HepG2 (cell line): ENCODE data around the gene ENG. TPM values are rescaled to one million over a fixed set of nuclear protein-coding genes. Genes with fewer than 3 reads are reported as not detected.

Experiments
- ATM ChIP-seq: fragments of 450-650 bp; IDR thresholded peaks from 2 replicates; pipeline ENCODE4 v1.7.1; 2017; ENCODE audit warnings: mild to moderate bottlenecking, borderline replicate concordance
- ATRX ChIP-seq: sonication (generic); formaldehyde crosslinking; IDR thresholded peaks from 2 replicates; pipeline ENCODE4 v1.4.0; 2020; ENCODE audit warnings: missing genetic modification reagents, borderline replicate concordance
- CHCHD3 ChIP-seq: sonication (generic); formaldehyde crosslinking; IDR thresholded peaks from 2 replicates; pipeline ENCODE4 v1.8.0; 2022; ENCODE audit warnings: mild to moderate bottlenecking, missing genetic modification reagents, moderate library complexity
- DMAP1 ChIP-seq: IDR thresholded peaks from 2 replicates; pipeline ENCODE4 v1.6.1; 2016
- GLMP ChIP-seq: sonication (generic); formaldehyde crosslinking; IDR thresholded peaks from 2 replicates; pipeline ENCODE4 v1.9.0; 2021; ENCODE audit warnings: missing genetic modification reagents, mild to moderate bottlenecking, borderline replicate concordance
- HHEX ChIP-seq: IDR thresholded peaks from 2 replicates; pipeline ENCODE4 v1.6.1; 2016; ENCODE audit warnings: control low read depth
- HNRNPH1 ChIP-seq: fragments of 200-400 bp; formaldehyde crosslinking; optimal IDR thresholded peaks from 2 replicates; pipeline ENCODE3; 2017; ENCODE audit warnings: mild to moderate bottlenecking, low read depth, low read length
- PAXIP1 ChIP-seq: sonication (generic); formaldehyde crosslinking; conservative IDR thresholded peaks from 2 replicates; pipeline ENCODE4 v1.4.0; 2020; ENCODE audit warnings: mild to moderate bottlenecking, missing genetic modification reagents, moderate library complexity
- RBM39 ChIP-seq: fragments of 200-400 bp; formaldehyde crosslinking; IDR thresholded peaks from one replicate; pipeline ENCODE4 v1.6.1; 2018; ENCODE audit warnings: antibody characterized with exemption, mild to moderate bottlenecking, low read depth, low read length; ENCODE audit not compliant: poor library complexity, severe bottlenecking
- SIN3A ChIP-seq: IDR thresholded peaks from 2 replicates; pipeline ENCODE4 v1.6.1; 2011; ENCODE audit warnings: low read depth, mild to moderate bottlenecking, control low read depth, low read length, borderline replicate concordance
- TFDP1 ChIP-seq: IDR thresholded peaks from 2 replicates; pipeline ENCODE4 v1.6.1; 2016; ENCODE audit warnings: missing compliant biosample characterization, missing genetic modification reagents, borderline replicate concordance
- TRIM24 ChIP-seq: sonication (generic); formaldehyde crosslinking; IDR thresholded peaks from 2 replicates; pipeline ENCODE4 v1.8.0; 2022; ENCODE audit warnings: mild to moderate bottlenecking, missing genetic modification reagents
- ZFY ChIP-seq: sonication (generic); formaldehyde crosslinking; IDR thresholded peaks from 2 replicates; pipeline ENCODE4 v1.4.0; 2020; ENCODE audit warnings: missing genetic modification reagents
- ZMAT3 ChIP-seq: sonication (generic); formaldehyde crosslinking; conservative IDR thresholded peaks from 2 replicates; pipeline ENCODE4 v1.7.0; 2021; ENCODE audit warnings: missing genetic modification reagents
- ZMYM4 ChIP-seq: sonication (generic); formaldehyde crosslinking; IDR thresholded peaks from 2 replicates; pipeline ENCODE4 v1.8.1; 2023; ENCODE audit warnings: mild to moderate bottlenecking, missing genetic modification reagents
- ZNF343 ChIP-seq: sonication (generic); formaldehyde crosslinking; IDR thresholded peaks from 2 replicates; pipeline ENCODE4 v1.4.0; 2020; ENCODE audit warnings: mild to moderate bottlenecking, missing genetic modification reagents
- ZNF549 ChIP-seq: sonication (generic); formaldehyde crosslinking; IDR thresholded peaks from 2 replicates; pipeline ENCODE4 v1.5.0; 2020; ENCODE audit warnings: missing genetic modification reagents
- ZNF670 ChIP-seq: sonication (generic); formaldehyde crosslinking; IDR thresholded peaks from 2 replicates; pipeline ENCODE4 v1.8.0; 2022; ENCODE audit warnings: mild to moderate bottlenecking, missing genetic modification reagents, borderline replicate concordance
- ZNF780A ChIP-seq: sonication (generic); formaldehyde crosslinking; IDR thresholded peaks from 2 replicates; pipeline ENCODE4 v1.8.0; 2022; ENCODE audit warnings: mild to moderate bottlenecking, missing genetic modification reagents, moderate library complexity
- ZNF800 ChIP-seq: sonication (generic); formaldehyde crosslinking; IDR thresholded peaks from 2 replicates; pipeline ENCODE4 v1.4.0; 2020; ENCODE audit warnings: missing genetic modification reagents
- polyA plus RNA-seq, 8 experiments: library from polyadenylated mRNA; depleted of rRNA in 3 of 8; stranded (reverse) in 7 of 8; unstranded in 1 of 8; fragments of >200 nt; fragmentation: Illumina TruSeq in 4 of 8; extraction: Trizol in 4 of 8; gene quantifications; 2 replicates each; pipeline versions ENCODE4 v1.2.1 to v1.2.3, GENCODE V29; 2011 to 2016; ENCODE audit warnings: low read depth in 4 of 8, missing spikeins in 1 of 8, mixed read lengths in 1 of 8; ENCODE audit not compliant: insufficient read depth in 1 of 8
- total RNA-seq, 5 experiments: library from RNA; depleted of rRNA; stranded (reverse); fragments of >200 nt; fragmentation: Illumina TruSeq; extraction: Trizol; gene quantifications; 2 replicates each; pipeline ENCODE4 v1.2.3, GENCODE V29; 2016; ENCODE audit warnings: low read depth in 1 of 5

Gene ENG
- total and polyA plus RNA-seq, 2 of the 13 experiments (the other 11 are each of a cell fraction or from before 2014, with no cell fraction given): 0.02 to 1.1 TPM

GRCh38 chr9:127825319-127826051, 29.0 kb downstream of the ENG start (continued):
- peak; percentile 29; the same call in 1 of the 2 replicates for TF ChIP-seq PAXIP1 (CRISPR knock-in tag)
- TF ChIP-seq ZMAT3 (CRISPR knock-in tag): no peak
- peak; percentile 65 for TF ChIP-seq ZFY (CRISPR knock-in tag)
- no peak for TF ChIP-seq TFDP1 (CRISPR knock-in tag)
- TF ChIP-seq TRIM24: no peak
- TF ChIP-seq HHEX (CRISPR knock-in tag): no peak
- TF ChIP-seq DMAP1: 0 out of 2 replicates have a peak, but pooled peaks have one; percentile 31
- peak; percentile 37; the same call in 1 of the 2 replicates for TF ChIP-seq ZMYM4
- no peak for TF ChIP-seq ZNF670 (CRISPR knock-in tag)
- TF ChIP-seq ATRX: no peak
- no peak for TF ChIP-seq HNRNPH1
- TF ChIP-seq ZNF343 (CRISPR knock-in tag): no peak
- peak; percentile 27; the same call in 1 of the 2 replicates for TF ChIP-seq ZNF800
- no peak for TF ChIP-seq ZNF549 (CRISPR knock-in tag)
- TF ChIP-seq GLMP (CRISPR knock-in tag): no peak
- TF ChIP-seq CHCHD3 (CRISPR knock-in tag): no peak
- TF ChIP-seq SIN3A: peak; percentile 31; the same call in 1 of the 2 replicates
- TF ChIP-seq RBM39: no peak
- TF ChIP-seq ZNF780A (CRISPR knock-in tag): no peak
- no peak for TF ChIP-seq ATM
